ENCODE results near the gene NCBP2L. TPM values are rescaled to one million over a fixed set of nuclear protein-coding genes. Genes with fewer than 3 reads are reported as not detected.
A peak's percentile ranks its signal among the peaks of the same experiment; 100 is the strongest.

Gene NCBP2L
- total and polyA plus RNA-seq, 9 of the 15 experiments (the other 6 are each of a cell fraction or from before 2014, with no cell fraction given), result not detected

GRCh38 chrX:107776649-107777535, 641 bp upstream of the NCBP2L start (continued):
- TF ChIP-seq, protein P1, sequence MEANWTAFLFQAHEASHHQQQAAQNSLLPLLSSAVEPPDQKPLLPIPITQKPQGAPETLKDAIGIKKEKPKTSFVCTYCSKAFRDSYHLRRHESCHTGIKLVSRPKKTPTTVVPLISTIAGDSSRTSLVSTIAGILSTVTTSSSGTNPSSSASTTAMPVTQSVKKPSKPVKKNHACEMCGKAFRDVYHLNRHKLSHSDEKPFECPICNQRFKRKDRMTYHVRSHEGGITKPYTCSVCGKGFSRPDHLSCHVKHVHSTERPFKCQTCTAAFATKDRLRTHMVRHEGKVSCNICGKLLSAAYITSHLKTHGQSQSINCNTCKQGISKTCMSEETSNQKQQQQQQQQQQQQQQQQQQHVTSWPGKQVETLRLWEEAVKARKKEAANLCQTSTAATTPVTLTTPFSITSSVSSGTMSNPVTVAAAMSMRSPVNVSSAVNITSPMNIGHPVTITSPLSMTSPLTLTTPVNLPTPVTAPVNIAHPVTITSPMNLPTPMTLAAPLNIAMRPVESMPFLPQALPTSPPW (CRISPR knock-in tag; IDR thresholded peaks at IDR 0.05), result peak; percentile 35; the same call in 1 of the 2 replicates
- TF ChIP-seq MITF (IDR thresholded peaks at IDR 0.05), result no peak
- TF ChIP-seq ZNF76 (CRISPR knock-in tag; IDR thresholded peaks at IDR 0.05; ENCODE audit: borderline replicate concordance), result no peak
- peak; percentile 95 for TF ChIP-seq EGR1 (conservative IDR thresholded peaks at IDR 0.05)
- no peak for TF ChIP-seq CBFA2T2 (conservative IDR thresholded peaks at IDR 0.05)
- TF ChIP-seq, protein P2, sequence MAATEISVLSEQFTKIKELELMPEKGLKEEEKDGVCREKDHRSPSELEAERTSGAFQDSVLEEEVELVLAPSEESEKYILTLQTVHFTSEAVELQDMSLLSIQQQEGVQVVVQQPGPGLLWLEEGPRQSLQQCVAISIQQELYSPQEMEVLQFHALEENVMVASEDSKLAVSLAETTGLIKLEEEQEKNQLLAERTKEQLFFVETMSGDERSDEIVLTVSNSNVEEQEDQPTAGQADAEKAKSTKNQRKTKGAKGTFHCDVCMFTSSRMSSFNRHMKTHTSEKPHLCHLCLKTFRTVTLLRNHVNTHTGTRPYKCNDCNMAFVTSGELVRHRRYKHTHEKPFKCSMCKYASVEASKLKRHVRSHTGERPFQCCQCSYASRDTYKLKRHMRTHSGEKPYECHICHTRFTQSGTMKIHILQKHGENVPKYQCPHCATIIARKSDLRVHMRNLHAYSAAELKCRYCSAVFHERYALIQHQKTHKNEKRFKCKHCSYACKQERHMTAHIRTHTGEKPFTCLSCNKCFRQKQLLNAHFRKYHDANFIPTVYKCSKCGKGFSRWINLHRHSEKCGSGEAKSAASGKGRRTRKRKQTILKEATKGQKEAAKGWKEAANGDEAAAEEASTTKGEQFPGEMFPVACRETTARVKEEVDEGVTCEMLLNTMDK (IDR thresholded peaks at IDR 0.05; ENCODE audit: borderline replicate concordance, insufficient read depth, low read depth, low read length, poor library complexity, severe bottlenecking), result no peak
- TF ChIP-seq ELF2 (CRISPR knock-in tag; IDR thresholded peaks at IDR 0.05), result no peak
- TF ChIP-seq POLR3G (IDR thresholded peaks at IDR 0.05; ENCODE audit: extremely low read depth, insufficient read length, insufficient replicate concordance), result no peak
- no peak for TF ChIP-seq FOXM1 (IDR thresholded peaks at IDR 0.05; ENCODE audit: low read depth)
- TF ChIP-seq FOXM1 (CRISPR knock-in tag; IDR thresholded peaks at IDR 0.05; ENCODE audit: low read depth), result no peak
- TF ChIP-seq, protein P3, sequence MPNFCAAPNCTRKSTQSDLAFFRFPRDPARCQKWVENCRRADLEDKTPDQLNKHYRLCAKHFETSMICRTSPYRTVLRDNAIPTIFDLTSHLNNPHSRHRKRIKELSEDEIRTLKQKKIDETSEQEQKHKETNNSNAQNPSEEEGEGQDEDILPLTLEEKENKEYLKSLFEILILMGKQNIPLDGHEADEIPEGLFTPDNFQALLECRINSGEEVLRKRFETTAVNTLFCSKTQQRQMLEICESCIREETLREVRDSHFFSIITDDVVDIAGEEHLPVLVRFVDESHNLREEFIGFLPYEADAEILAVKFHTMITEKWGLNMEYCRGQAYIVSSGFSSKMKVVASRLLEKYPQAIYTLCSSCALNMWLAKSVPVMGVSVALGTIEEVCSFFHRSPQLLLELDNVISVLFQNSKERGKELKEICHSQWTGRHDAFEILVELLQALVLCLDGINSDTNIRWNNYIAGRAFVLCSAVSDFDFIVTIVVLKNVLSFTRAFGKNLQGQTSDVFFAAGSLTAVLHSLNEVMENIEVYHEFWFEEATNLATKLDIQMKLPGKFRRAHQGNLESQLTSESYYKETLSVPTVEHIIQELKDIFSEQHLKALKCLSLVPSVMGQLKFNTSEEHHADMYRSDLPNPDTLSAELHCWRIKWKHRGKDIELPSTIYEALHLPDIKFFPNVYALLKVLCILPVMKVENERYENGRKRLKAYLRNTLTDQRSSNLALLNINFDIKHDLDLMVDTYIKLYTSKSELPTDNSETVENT (CRISPR knock-in tag; IDR thresholded peaks at IDR 0.05), result no peak
